SHP77 treated with DMSO at 0.1 percent for 48 hours (cell line): ENCODE measurements around the gene SLC18A3.

Experiments
- DNase-seq: peaks from one replicate; lab custom pipeline; 2025; lab: John Stamatoyannopoulos, UW

The SLC18A3 gene

DNA sequence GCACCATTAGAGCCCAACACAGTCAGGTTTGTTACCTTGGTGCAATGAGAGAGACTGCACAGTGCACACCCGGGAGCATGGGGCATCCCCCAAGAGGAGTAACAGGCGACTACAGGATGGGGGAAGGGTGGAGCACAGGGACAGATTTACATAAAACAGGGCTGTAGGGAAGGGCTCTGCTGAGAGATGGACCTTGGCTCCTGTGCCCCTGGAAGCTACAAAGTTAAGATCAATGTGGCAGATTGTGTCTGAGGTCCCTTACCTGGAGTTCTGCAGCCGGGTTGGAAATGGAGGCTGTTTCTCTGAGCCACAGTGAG lies 13.7 kb upstream of the SLC18A3 start:
- DNase-seq = no peak

DNA sequence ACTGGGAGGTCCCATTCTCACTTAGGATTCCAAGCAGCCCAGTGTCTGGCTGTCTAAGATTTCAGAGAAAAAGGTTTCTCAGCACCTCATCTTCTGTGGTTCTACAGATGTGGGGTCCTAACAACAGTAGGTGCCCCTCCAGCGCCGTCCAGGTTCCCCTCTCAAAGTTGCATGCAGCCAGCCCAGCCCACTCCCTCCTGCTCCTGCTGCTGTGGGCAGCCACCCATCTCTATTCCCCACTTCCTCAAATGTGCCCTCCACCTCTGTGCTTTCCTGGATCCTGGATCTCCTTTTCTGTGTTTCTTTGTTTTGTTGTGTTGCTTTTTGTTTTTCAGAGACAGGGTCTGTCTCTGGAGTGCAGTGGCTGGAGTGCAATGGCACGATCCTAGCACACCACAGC lies 13.3 kb upstream of the SLC18A3 start:
- no peak for DNase-seq

DNA sequence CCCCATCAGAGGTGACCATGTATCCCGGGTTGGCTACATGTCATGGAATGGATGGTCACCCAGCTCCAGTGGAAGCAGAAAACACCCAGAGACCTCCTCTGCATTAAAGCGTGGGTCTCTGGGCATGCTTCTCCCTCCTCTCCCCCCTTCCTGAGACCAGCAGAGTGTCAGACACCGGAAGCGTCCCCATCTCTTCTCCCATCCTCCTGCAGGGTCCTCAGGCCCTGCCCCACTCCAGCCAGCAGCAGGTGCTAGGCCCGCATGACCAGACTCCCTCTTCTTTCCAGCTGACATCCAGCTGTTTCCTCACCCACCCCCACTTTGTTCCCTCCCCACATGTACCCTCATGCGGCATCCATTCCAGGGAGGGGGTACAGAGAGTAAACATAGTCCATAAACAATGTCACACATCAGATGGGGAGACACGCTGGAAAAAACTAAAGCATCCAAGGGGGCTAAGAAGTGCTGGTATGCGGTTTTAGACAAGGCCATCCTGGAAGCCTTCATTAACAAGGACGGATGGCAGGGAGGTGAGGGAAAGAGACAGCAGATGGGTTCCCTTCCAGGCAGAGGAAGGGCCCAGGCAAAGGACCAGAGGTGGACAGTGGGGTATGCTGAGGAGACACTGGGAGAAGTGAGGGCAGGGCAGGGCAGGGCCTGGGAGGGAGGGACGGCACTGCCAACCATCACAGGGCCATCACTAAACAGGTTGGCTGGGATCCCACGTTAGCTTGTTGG lies 12.5 kb upstream of the SLC18A3 start:
- no peak for DNase-seq

DNA sequence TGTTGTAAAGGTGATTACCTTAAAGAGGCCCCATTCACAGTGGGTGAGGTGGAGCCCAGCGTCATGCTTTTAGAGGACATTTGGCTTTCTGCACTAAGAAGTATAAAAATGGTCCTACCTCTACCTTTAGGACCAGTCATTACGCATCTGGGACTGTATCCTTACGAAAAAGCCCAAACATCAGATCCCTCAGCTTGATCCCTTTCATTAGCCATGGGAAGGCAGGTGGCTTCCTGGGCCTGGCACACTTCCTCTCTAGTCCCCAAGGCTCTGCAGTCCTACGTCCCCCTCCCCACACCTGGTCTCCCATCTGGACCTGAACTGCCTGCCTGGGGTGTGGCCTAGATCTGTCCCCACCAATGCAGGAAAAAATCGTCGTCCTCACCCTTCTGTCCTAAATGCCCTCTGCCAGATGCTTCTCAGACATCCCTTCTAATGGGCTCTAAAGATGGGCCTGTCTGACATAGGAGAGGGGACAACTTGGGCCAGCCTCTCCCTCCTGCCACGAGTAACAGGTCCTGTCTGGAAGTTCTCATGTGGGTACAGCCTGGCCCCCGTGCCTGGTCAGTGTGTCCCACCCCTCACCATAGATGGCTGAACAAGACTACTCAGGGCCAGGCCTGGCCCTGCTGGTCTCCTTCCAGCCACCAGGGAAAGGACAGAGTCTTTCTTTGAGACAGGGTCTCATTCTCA lies 11.8 kb upstream of the SLC18A3 start:
- no peak for DNase-seq

DNA sequence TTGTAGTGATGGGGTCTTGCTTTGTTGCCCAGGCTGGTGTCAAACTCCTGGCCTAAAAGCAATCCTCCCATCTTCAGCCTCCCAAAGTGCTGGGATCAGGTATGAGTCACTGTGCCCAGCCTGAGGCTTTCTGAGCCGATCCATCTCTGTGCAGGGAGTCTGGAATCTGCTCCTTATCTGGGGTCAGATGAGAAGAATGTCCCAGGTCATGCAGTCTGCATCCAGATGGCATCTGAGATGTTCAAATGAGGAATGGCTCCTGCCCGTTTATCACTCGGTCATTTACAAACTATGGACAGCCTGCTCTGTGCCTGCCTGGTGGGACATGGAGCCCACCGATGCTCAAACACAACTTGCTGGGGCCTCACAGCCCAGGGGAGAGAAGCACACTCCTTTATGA lies 11.1 kb upstream of the SLC18A3 start:
- DNase-seq = no peak

DNA sequence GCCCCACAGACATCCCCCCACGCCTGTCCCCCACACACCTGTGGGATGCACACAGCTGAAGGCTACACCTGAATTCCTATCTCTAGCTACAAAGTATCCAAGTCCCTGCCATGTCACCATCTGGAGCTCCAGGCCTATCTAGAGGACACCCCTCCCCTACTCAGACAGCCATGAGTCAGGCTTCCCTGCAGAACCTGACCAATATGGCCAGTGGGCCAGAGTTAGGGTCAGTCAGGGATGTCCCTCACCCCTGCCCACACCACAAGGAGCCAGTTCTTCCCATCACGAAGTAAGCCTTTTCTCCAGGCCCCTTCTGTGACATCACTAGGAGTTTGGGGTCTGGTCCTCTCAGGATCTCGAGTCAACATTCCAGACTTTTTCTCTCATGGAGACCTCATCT lies 10.6 kb upstream of the SLC18A3 start:
- no peak for DNase-seq

DNA sequence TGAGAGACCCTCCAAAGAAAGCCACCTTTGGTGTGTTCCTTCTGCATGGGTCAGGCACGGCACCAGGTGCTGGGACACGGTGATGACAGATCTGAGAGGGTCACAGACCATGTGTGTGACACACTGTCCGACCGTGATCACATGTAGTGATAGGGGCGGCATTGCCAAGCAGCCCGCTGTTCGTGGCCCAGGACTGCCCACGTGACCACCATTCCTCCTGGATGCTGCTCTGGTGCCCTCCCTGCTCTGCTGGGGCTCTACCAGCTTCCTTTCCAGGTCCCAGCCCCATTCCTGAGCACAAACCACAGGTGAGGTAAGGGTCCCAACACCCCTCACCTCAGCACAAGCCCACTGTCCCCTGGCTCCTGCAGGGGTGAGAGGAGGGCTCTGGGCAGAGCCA lies 10.1 kb upstream of the SLC18A3 start:
- DNase-seq = no peak

DNA sequence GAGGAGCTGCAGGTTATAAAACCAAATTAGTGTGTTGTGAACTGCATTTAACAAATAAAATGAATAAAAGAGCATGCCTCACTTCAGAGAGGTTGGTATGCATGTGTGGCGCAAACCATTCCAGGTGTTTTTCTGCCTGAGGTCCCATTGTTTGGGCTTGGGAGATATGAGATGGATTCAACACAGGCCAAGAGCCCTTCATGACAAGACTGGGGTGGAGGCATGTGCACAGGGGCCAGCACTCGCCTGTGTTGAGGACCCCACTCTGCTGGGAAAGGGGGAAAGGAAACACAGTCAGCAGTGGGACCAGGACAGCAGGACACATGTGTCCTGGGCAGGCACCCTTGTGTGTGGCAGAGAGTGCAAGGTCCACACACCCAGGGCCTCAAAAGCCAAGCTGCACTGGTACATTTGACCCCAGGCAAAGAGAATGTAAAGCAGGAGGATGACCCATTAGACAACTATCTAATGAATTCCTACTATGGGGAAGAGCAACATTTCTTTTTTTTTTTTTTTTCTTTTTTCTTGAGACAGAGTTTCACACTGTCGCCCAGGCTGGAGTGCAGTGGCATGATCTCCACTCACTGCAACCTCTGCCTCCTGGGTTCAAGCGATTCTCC lies 9.2 kb upstream of the SLC18A3 start:
- no peak for DNase-seq

DNA sequence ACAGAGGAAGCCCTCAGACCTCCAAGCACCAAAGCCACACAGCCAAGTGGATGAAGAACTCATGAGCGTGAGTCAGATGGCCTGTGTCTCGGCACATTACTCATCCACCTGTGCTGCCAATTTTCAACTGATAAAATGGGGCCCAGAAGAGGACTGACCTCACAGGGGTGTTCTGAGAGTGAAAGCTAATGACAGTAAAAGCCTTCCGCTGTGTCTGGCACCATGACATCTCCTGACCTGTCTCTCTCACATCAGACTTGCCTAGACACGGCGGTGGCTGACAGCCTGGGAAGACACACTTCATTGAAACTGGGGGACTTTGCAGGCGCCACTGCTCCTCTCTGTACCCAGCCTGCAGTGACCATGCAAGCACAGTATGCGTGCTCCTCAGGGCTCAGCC lies 8.3 kb upstream of the SLC18A3 start:
- DNase-seq = no peak

DNA sequence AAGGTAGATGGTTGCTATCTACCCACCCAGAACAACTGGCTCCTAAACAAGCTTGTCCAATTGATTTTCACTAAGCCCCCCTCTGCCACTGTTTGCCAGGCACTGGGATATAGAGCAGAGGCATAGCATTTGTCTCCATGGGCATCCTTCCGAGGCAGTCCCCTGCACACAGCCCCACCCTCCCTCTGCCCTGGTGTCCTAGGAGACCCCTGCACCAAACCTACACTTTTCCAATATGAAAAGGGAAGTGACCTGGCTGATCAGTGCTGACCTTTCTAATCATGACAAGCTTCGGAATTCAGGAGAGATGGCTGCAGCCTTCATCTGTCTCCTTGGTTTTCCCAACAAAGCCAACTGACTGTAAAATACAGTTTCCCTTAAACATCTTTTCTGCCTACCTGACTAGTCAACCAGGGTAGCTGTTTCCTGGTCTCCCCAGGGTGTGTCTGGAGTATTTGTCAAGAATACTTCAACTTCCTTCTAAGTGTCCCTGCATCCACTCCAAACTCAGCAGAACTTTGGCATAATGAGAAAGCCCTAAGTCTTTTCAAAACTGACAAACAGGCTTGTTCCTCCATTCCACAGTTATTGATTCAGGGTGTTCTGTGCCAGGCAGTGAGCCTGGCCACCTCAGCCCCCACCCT lies 7.6 kb upstream of the SLC18A3 start:
- DNase-seq = no peak

DNA sequence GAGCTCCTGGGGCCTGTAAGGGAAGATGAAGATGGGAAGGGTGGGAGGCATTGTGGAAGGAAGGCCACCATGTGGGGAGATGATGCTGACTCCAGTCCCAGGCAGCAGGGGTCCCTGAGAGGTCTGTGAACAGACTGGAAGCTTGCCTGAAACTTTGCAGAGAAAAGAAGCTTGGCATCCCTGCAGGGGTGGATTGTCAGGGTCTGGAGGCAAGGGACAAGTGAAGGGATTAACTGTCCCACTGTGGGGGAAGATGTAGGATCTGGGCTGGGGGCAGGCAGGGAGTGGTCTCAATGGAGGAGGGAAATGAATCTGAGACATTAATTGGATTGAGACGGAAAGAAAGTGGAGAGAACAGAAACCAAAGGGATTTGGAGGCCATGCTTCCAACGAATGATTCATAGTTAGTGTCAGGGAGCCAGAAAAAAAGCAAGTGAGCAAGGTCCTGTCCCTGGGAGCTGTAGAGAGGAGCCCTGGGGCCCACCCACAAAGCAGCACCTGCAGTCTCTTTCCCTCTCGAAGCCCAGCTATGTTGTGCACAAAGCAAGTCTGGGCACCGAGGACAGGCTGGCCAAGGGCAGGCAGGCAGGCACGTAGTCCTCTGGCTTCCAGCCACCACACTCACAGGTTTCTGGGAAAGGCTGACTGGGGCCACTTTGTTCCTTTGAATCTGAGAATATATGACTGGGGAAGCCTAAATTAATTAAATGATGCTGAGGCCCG lies 4.7 kb upstream of the SLC18A3 start:
- no peak for DNase-seq

DNA sequence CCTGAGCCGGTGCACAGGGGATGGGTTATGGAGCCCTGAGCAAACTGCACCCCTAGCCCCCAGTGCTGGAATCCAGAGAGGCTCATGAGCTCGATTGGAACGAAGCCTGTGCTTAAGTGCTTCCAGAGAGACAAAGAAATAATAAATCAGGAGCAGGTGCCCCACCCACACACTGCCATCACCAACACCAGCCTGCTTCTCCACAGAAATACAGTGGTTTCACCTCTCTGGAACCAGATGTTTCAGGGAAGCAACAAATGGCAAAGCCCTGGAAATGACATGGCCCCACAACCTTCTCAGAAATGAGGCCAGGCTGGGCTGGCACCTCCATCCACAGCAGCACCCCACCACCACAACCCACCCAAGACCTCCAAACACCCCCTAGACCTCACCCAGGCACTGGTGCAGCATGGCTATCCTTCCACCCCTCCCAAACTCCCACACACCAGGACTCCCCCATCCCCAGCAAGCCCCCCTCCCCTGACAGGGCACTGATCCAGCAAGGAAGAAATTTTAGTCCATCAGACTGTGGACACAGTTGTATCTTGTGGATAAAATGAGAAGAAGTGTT lies 4.1 kb upstream of the SLC18A3 start:
- no peak for DNase-seq

DNA sequence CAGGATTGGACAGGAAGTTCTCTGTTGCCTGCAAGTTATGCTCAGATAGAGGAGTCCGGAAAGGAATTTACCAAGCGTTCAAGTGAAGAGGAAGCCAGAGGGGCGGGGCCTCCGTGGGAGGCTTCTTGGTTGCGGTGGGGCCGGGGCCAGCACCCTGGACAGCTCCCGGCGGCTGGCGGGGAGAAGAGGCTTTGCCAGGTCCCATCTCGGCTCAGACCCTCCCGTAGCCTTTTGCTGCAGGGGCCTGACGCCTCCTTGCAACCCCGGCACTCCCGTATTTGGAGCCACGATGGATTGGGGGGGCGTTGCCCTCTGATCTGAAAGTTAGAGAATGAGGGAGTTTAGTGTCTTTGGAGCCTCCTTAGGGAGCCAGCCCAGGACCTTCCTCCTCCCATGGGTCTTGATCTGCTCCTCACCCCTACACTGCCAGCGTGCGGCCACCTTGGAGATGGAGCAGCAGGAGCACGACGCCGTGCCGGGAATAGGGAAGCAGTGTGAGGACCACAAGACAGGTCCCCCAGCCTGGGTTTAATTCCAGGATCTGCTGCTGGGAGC lies 3.1 kb upstream of the SLC18A3 start:
- DNase-seq = no peak

DNA sequence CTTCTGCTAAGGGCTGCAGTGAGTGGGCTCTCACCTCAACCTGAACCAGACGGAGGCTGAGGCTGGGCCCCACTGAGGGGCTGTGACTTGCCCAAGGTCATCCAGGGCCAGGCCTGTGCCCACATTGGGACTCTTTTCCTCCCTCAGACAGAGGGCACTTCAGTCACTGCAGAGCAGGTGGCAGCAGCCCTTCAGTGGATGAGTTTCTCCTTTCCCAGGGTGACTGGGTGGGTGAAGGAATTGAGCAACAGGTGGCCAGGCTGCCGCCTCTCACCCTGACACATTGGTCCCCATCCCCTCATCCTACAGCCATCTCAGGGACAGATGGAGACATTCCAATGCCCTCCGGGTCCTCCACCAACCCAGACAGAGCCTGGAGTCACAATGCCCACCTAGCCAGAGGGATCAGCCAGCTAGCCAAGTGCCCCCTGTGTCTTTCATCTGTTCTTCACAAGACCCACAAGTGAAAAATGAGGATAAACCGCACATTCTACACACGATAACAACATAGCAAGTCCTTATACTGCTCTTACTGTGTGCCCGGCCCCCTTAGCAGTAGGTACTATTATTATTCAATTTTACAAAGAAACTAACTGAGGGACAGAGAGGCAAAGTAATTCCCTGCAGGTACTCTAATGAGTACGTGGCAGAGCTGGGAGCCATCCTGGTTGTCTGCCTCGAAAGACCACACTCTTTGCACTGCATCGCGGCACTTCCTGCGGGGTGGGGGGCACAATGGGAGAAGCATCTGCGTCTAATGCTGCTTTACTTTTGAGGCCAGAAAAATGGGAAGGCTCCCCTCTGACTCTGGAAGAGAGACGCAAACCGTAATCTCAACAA lies 1.7 kb upstream of the SLC18A3 start:
- no peak for DNase-seq

DNA sequence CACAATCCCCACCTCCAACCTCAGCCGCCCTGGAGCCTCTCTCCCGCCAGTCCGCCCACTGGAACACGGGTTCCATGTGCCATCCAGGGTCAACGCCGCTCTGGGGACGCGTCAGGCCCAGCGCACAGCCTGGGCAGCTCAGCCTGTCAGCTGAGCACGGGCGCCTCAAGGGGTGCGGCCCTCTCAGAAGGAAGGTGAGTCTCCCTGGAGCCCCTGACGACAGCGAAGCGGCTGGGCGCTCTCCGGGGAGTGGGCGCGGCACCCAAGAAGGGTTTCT lies 1.2 kb upstream of the SLC18A3 start:
- no peak for DNase-seq

DNA sequence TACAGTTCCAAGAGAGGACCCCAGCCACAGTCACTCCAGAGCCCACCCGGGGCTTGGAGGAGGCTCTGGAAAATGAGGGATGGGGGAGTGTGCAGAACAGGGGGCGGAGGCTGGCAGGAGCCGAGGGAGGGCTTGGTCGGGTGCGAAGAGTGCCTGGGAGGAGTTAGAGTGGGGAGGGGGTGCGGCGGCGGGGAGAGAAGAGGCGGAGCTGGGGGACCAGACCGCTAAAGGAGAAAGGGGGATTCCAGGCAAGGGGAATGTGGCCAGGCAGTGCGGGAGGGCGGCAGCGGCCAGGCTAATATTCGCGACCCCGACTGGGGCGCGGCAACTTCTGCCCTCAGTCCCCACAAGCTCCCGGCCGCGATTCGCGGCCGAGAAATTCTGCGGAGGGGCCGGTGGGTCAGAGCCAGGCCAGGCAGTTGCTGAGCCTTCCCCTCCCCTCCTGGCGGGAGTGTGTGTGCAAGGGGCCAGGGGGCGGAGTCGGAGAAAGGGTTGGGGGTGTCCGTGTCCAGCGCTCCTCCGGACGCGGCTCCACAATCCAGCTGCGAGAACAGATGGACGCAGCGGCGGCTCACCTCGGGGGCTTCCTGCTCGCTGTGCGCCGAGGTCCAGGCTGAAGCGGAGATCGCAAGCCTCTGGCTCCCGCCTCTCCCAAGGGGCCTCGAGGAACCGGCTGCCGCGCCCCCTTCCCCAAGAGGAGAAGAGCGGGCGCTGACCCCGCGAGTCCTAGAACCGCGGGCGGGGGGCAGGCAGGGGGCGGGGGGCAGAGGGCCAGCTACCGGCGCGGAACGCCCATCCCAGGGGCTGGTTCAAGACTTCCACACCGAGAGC lies 612 bp upstream of the SLC18A3 start:
- no peak for DNase-seq

DNA sequence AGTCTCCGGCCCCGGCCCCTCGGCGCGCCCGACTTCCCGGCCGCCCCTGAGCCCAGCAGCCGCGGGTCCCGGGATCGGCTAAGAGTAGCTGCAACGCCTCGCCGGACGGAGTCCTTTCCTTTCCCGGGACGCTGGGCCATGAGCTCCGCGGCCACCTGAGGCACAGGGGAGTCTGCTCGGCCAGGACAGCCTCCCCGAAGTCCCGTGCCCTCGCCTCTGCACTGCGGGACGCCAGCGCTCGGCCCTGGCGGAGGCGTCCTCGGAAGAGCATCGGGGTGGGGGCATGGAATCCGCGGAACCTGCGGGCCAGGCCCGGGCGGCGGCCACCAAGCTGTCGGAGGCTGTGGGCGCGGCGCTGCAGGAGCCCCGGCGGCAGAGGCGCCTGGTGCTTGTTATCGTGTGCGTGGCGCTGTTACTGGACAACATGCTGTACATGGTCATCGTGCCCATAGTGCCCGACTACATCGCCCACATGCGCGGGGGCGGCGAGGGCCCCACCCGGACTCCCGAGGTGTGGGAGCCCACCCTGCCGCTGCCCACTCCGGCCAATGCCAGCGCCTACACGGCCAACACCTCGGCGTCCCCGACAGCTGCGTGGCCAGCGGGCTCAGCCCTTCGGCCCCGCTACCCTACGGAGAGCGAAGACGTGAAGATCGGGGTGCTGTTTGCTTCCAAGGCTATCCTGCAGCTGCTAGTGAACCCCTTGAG lies 502 bp downstream of the SLC18A3 start:
- DNase-seq = no peak

DNA sequence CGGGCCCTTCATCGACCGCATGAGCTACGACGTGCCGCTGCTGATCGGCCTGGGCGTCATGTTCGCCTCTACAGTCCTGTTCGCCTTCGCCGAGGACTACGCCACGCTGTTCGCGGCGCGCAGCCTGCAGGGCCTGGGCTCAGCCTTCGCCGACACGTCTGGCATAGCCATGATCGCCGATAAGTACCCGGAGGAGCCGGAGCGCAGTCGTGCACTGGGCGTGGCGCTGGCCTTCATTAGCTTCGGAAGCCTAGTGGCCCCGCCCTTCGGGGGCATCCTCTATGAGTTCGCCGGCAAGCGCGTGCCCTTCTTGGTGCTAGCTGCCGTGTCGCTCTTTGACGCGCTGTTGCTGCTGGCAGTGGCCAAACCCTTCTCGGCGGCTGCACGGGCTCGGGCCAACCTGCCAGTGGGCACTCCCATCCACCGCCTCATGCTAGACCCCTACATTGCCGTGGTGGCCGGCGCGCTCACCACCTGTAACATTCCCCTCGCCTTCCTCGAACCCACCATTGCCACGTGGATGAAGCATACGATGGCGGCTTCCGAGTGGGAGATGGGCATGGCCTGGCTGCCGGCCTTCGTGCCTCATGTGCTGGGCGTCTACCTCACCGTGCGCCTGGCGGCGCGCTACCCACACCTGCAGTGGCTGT lies 1.2 kb downstream of the SLC18A3 start:
- DNase-seq = no peak
